Keratinocyte (primary cell): ENCODE results near the gene WDR27. TPM values are rescaled to one million over a fixed set of nuclear protein-coding genes. Genes with fewer than 3 reads are reported as not detected.

Experiments
- DNase-seq: peaks from one replicate; pipeline ENCODE4 v3.0.0-alpha.2; 2011; ENCODE audit warnings: low read depth, missing footprints, low spot score
- FAIRE-seq: peaks from 2 replicates; lab custom pipeline; 2011; peaks lifted over from hg19 to GRCh38; lab: Jason Lieb, UNC
- H2AFZ ChIP-seq: 2 replicates; pipeline ENCODE4 v1.6.0; 2012; ENCODE audit warnings: low read length, control low read depth, inconsistent platforms; ENCODE audit not compliant: control insufficient read depth
- H3K27ac ChIP-seq: 2 replicates; pipeline ENCODE4 v1.5.1; 2011; ENCODE audit warnings: low read length; ENCODE audit not compliant: control insufficient read depth, insufficient read depth
- H3K27me3 ChIP-seq: 3 replicates; pipeline ENCODE4 v1.6.0; 2011; ENCODE audit warnings: low read length; ENCODE audit not compliant: control insufficient read depth, insufficient read depth; ENCODE audit errors: extremely low read depth
- H3K36me3 ChIP-seq, 2 experiments: 2 replicates in 1 of 2; 3 replicates in 1 of 2; pipeline ENCODE4 v1.5.1; 2011; ENCODE audit warnings: low read length in 2 of 2, mild to moderate bottlenecking in 1 of 2; ENCODE audit not compliant: control insufficient read depth in 2 of 2, insufficient read depth in 2 of 2; ENCODE audit errors: extremely low read depth in 1 of 2
- H3K4me1 ChIP-seq: 3 replicates; pipeline ENCODE4 v1.5.1; 2011; ENCODE audit warnings: low read length; ENCODE audit not compliant: control insufficient read depth, insufficient read depth; ENCODE audit errors: extremely low read depth
- H3K4me2 ChIP-seq: 3 replicates; pipeline ENCODE4 v1.6.0; 2011; ENCODE audit warnings: low read depth, low read length; ENCODE audit not compliant: control insufficient read depth, insufficient read depth; ENCODE audit errors: extremely low read depth
- H3K4me3 ChIP-seq, 3 experiments: fragments of 200-600 bp in 1 of 3; sonication (generic) in 1 of 3; 2 replicates in 2 of 3; 3 replicates in 1 of 3; pipeline ENCODE4 v1.5.1; 2011 to 2016; ENCODE audit warnings: low read length in 3 of 3, mild to moderate bottlenecking in 3 of 3, control low read depth in 2 of 3, inconsistent platforms in 1 of 3, low read depth in 1 of 3, mixed read lengths in 1 of 3, mixed run types in 1 of 3, moderate library complexity in 1 of 3; ENCODE audit not compliant: control insufficient read depth in 2 of 3, insufficient read depth in 2 of 3; ENCODE audit errors: extremely low read depth in 1 of 3
- H3K79me2 ChIP-seq: 2 replicates; pipeline ENCODE4 v1.6.0; 2012; ENCODE audit warnings: low read length; ENCODE audit not compliant: control insufficient read depth, insufficient read depth
- H3K9ac ChIP-seq: 3 replicates; pipeline ENCODE4 v1.6.0; 2011; ENCODE audit warnings: low read length; ENCODE audit not compliant: control insufficient read depth, insufficient read depth; ENCODE audit errors: extremely low read depth
- H3K9me1 ChIP-seq: 3 replicates; pipeline ENCODE4 v1.6.0; 2011; ENCODE audit warnings: low read length; ENCODE audit not compliant: control insufficient read depth, insufficient read depth; ENCODE audit errors: extremely low read depth
- H3K9me3 ChIP-seq: 2 replicates; pipeline ENCODE4 v1.5.1; 2012; ENCODE audit warnings: low read depth, low read length; ENCODE audit not compliant: control insufficient read depth
- H4K20me1 ChIP-seq: 3 replicates; pipeline ENCODE4 v1.6.0; 2011; ENCODE audit warnings: low read length; ENCODE audit not compliant: control insufficient read depth, insufficient read depth; ENCODE audit errors: extremely low read depth
- CTCF ChIP-seq, 3 experiments: IDR thresholded peaks in 1 of 3; conservative IDR thresholded peaks in 1 of 3; optimal IDR thresholded peaks in 1 of 3; 2 replicates in 2 of 3; 3 replicates in 1 of 3; pipeline versions ENCODE3 to v1.5.1; 2011; ENCODE audit warnings: low read length in 3 of 3, mild to moderate bottlenecking in 3 of 3, moderate library complexity in 2 of 3, control low read depth in 1 of 3, inconsistent platforms in 1 of 3; ENCODE audit not compliant: insufficient read depth in 2 of 3; ENCODE audit errors: extremely low read depth in 1 of 3
- EZH2 ChIP-seq: IDR thresholded peaks from one replicate; pipeline ENCODE4 v1.6.1; 2012; ENCODE audit warnings: inconsistent platforms, mild to moderate bottlenecking, low read length, moderate library complexity
- dilution Hi-C: fragments of 300-500 bp; cut with MboI; formaldehyde crosslinking; loops from one replicate; pipeline ENCODE4 v1.7.0; 2020; ENCODE audit warnings: low sequenced_read_pairs; ENCODE audit not compliant: extremely low pct_ligation_motif_present
- polyA plus RNA-seq, 5 experiments: library from polyadenylated mRNA; depleted of rRNA in 3 of 5; stranded (reverse) in 3 of 5; stranded (forward) in 1 of 5; unstranded in 1 of 5; fragments of >200 nt; gene quantifications; 1 replicate in 1 of 5; 2 replicates in 3 of 5; 3 replicates in 1 of 5; pipeline versions ENCODE4 v1.2.1 to v1.2.3, GENCODE V29; 2011 to 2012; ENCODE audit warnings: missing spikeins in 2 of 5, low read depth in 1 of 5, low replicate concordance in 1 of 5

WDR27 gene
- polyA plus RNA-seq, 1 donor (not counting 4 experiments of a cell fraction or from before 2014, with no cell fraction given), result 17.8 TPM

DNA sequence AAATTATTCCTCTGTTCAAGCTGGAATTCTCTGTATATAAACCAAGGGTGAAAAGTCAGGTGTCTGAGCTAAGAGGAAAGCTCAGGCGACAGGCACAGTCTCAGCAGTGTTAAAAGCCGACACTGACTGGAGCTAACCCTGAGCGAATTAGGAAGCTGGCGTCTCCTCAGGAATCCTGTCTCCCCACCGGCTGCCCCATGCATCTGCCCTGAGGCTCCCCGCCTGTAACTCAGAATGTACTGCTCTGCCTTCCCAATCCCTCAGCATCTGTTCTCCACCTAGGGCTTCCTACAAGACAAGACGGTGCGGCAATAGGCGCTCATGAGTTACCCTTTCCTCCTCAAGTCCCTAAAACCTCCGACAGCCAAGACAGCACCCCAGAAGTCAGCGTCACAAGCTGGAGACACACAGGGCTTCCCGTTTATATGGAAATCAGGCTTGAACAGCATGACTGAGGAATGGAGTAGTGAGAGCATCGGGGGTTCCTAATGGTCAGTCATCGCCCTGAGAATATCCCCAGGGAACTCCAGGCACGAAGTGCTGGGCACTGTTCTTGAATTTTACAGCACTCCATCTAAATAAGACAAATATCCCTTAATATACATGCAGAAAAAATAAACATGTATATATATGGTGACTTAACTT is 33.5 kb downstream of the WDR27 start:
- no peak for TF ChIP-seq EZH2
- no peak for TF ChIP-seq CTCF (optimal IDR thresholded peaks at IDR 0.05 in 1 of 3, IDR thresholded peaks at IDR 0.05 in 1 of 3, conservative IDR thresholded peaks at IDR 0.05 in 1 of 3; ENCODE audit: extremely low read depth in 1 of 3, insufficient read depth in 2 of 3, low read length in 3 of 3)
- FAIRE-seq, result no peak
- dilution Hi-C loops, result no loop called here

DNA sequence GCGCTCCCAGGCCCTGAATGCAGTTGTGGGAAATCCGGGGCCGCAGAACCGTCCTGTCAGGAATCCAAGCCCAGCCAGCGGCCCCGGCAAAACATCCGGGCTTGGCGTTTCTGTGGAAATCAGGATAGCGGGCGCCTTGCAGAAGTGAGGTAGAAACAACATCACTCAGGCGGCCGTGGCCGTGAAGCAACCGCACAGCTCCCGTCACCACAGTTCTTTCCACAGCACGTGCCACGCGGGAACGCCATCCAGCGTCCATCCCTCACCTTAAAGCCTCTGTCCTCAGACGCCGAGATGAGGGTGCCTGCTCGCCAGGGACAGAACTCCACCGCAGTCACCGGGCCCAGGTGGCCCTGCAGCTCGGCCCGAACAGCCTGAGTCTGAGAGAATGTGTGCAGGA is 34.1 kb downstream of the WDR27 start:
- FAIRE-seq (no peak), DNase-seq (no peak)
- Histone ChIP-seq H2AFZ (no peak overlapping the region), H3K9me1 (no peaks in the 10 kb centered on the region), H3K9ac (no peak overlapping the region), H3K27me3 (no peaks in the 10 kb centered on the region), H3K9me3 (no peaks in the 10 kb centered on the region), H3K4me3 (no peak overlapping the region), H3K27ac (no peak overlapping the region), H3K4me1 (no peaks in the 10 kb centered on the region), H3K79me2 (no peaks in the 10 kb centered on the region), H3K4me2 (no peak overlapping the region), H3K36me3 (peaks cover 13 to 16% of the 10 kb centered on the region in 2 experiments), H4K20me1 (no peaks in the 10 kb centered on the region)
- dilution Hi-C loops, result no loop called here
- TF ChIP-seq CTCF (optimal IDR thresholded peaks at IDR 0.05 in 1 of 3, IDR thresholded peaks at IDR 0.05 in 1 of 3, conservative IDR thresholded peaks at IDR 0.05 in 1 of 3; ENCODE audit: extremely low read depth in 1 of 3, insufficient read depth in 2 of 3, low read length in 3 of 3) (no peak), EZH2 (no peak)

More for the DNA sequence above, 33.5 kb downstream of the WDR27 start:
- H3K27me3 ChIP-seq, result no peaks in the 10 kb centered on the region
- no peaks in the 10 kb centered on the region for H3K79me2 ChIP-seq
- no peaks in the 10 kb centered on the region for H3K9me1 ChIP-seq
- DNase-seq, result no peak
- H3K9ac ChIP-seq, result no peak overlapping the region
- H4K20me1 ChIP-seq, result no peaks in the 10 kb centered on the region
- no peaks in the 10 kb centered on the region for H3K9me3 ChIP-seq
- peaks cover 13 to 16% of the 10 kb centered on the region in 2 experiments for H3K36me3 ChIP-seq
- H2AFZ ChIP-seq, result no peak overlapping the region
- H3K4me2 ChIP-seq, result no peak overlapping the region
- no peaks in the 10 kb centered on the region for H3K4me1 ChIP-seq
- no peak overlapping the region for H3K27ac ChIP-seq
- no peak overlapping the region for H3K4me3 ChIP-seq
